Hepatocyte (in vitro differentiated cells): Measurements from ENCODE around the gene MID2.

Source experiments
- EZH2 ChIP-seq: fragments of 200-600 bp; sonication (generic); IDR thresholded peaks from 2 replicates; pipeline ENCODE4 v1.6.1; 2016; ENCODE audit warnings: antibody characterized with exemption, mild to moderate bottlenecking, borderline replicate concordance
- TF ChIP-seq, protein P1 (sequence below): fragments of 200-600 bp; sonication (generic); IDR thresholded peaks from 2 replicates; pipeline ENCODE4 v1.5.1; 2016; ENCODE audit warnings: antibody characterized with exemption, mild to moderate bottlenecking; ENCODE audit not compliant: poor library complexity

GRCh38 chrX:107856289-107856688 is 30.6 kb downstream of the MID2 start:
- TF ChIP-seq, protein P1, sequence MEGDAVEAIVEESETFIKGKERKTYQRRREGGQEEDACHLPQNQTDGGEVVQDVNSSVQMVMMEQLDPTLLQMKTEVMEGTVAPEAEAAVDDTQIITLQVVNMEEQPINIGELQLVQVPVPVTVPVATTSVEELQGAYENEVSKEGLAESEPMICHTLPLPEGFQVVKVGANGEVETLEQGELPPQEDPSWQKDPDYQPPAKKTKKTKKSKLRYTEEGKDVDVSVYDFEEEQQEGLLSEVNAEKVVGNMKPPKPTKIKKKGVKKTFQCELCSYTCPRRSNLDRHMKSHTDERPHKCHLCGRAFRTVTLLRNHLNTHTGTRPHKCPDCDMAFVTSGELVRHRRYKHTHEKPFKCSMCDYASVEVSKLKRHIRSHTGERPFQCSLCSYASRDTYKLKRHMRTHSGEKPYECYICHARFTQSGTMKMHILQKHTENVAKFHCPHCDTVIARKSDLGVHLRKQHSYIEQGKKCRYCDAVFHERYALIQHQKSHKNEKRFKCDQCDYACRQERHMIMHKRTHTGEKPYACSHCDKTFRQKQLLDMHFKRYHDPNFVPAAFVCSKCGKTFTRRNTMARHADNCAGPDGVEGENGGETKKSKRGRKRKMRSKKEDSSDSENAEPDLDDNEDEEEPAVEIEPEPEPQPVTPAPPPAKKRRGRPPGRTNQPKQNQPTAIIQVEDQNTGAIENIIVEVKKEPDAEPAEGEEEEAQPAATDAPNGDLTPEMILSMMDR, result no peak
- no peak for TF ChIP-seq EZH2
